GM23248 (cell line): ENCODE data around the gene FRRS1L. TPM values are rescaled to one million over a fixed set of nuclear protein-coding genes. Genes with fewer than 3 reads are reported as not detected.
A peak's percentile ranks its signal among the peaks of the same experiment; 100 is the strongest.

Experiments used
- DNase-seq: peaks from one replicate; pipeline ENCODE4 v3.0.0-alpha.2; 2015
- H2AFZ ChIP-seq: fragments of 200-600 bp; sonication (generic); 2 replicates; pipeline ENCODE4 v1.6.1; 2016; ENCODE audit warnings: antibody characterized with exemption
- H3F3A ChIP-seq: fragments of 200-600 bp; sonication (generic); 2 replicates; pipeline ENCODE4 v1.6.1; 2016; ENCODE audit warnings: mild to moderate bottlenecking, antibody characterized with exemption, mixed run types; ENCODE audit not compliant: insufficient read depth
- H3K27ac ChIP-seq: fragments of 200-600 bp; sonication (generic); 2 replicates; pipeline ENCODE4 v1.5.1; 2016; ENCODE audit warnings: mild to moderate bottlenecking
- H3K27me3 ChIP-seq: fragments of 200-600 bp; sonication (generic); replicated peaks from 2 replicates; pipeline ENCODE4 v1.6.1; 2016; ENCODE audit warnings: mild to moderate bottlenecking; ENCODE audit not compliant: insufficient read depth
- H3K36me3 ChIP-seq: fragments of 200-600 bp; sonication (generic); 2 replicates; pipeline ENCODE4 v1.6.1; 2016; ENCODE audit warnings: low read depth, mild to moderate bottlenecking
- H3K4me1 ChIP-seq: fragments of 200-600 bp; sonication (generic); 2 replicates; pipeline ENCODE4 v1.6.1; 2016; ENCODE audit warnings: mild to moderate bottlenecking; ENCODE audit not compliant: insufficient read depth
- H3K4me2 ChIP-seq: fragments of 200-600 bp; sonication (generic); one replicate; pipeline ENCODE4 v1.6.1; 2016; ENCODE audit warnings: mild to moderate bottlenecking; ENCODE audit not compliant: unreplicated experiment
- H3K4me3 ChIP-seq: fragments of 200-600 bp; sonication (generic); 2 replicates; pipeline ENCODE4 v1.5.1; 2016; ENCODE audit warnings: mild to moderate bottlenecking
- H3K79me2 ChIP-seq: fragments of 200-600 bp; sonication (generic); 2 replicates; pipeline ENCODE4 v1.6.1; 2016; ENCODE audit warnings: mild to moderate bottlenecking; ENCODE audit not compliant: insufficient read depth
- H3K9ac ChIP-seq: fragments of 200-600 bp; sonication (generic); 2 replicates; pipeline ENCODE4 v1.6.1; 2016; ENCODE audit warnings: mild to moderate bottlenecking
- H3K9me2 ChIP-seq: fragments of 200-600 bp; sonication (generic); 2 replicates; pipeline ENCODE4 v1.6.1; 2016; ENCODE audit warnings: mixed run types, mild to moderate bottlenecking, moderate library complexity; ENCODE audit not compliant: insufficient read depth
- H3K9me3 ChIP-seq: fragments of 200-600 bp; sonication (generic); one replicate; pipeline ENCODE4 v1.6.1; 2017; ENCODE audit warnings: low read depth
- H4K20me1 ChIP-seq: fragments of 200-600 bp; sonication (generic); 2 replicates; pipeline ENCODE4 v1.6.0; 2016; ENCODE audit not compliant: insufficient read depth
- EZH2 ChIP-seq: fragments of 200-600 bp; sonication (generic); IDR thresholded peaks from 2 replicates; pipeline ENCODE4 v1.6.1; 2018; ENCODE audit warnings: antibody characterized with exemption, mild to moderate bottlenecking; ENCODE audit not compliant: insufficient read depth, poor library complexity, severe bottlenecking
- EZH2phosphoT487 ChIP-seq: fragments of 200-600 bp; sonication (generic); IDR thresholded peaks from 2 replicates; pipeline ENCODE4 v1.6.1; 2018; ENCODE audit warnings: antibody characterized with exemption, moderate library complexity, mild to moderate bottlenecking, low read depth; ENCODE audit not compliant: insufficient read depth
- WGBS, 2 experiments: methylation state at CpG; one replicate each; pipeline ENCODE4 v1.1.6; 2015 to 2017; ENCODE audit warnings: low lambda C conversion rate in 2 of 2, low coverage in 1 of 2; ENCODE audit errors: missing lambda C conversion rate in 2 of 2; 5-methylcytosine and 5-hydroxymethylcytosine counted together
- in situ Hi-C: fragments of 300-500 bp; cut with MboI; formaldehyde crosslinking; loops from 2 replicates; pipeline ENCODE4 v1.15.0; 2020
- polyA plus RNA-seq: library from polyadenylated mRNA; unstranded; fragments of >200 nt; fragmentation: Nextera tagmentation; extraction: Ambion mirVana; gene quantifications from 2 replicates; pipeline ENCODE4 v1.2.1, GENCODE V29; 2016
- total RNA-seq: library from RNA; depleted of rRNA; stranded (reverse); fragments of >200 nt; shearing (Covaris generic); gene quantifications from 2 replicates; pipeline ENCODE4 v1.2.3, GENCODE V29; 2014

Gene FRRS1L
- total and polyA plus RNA-seq, 2 experiments from 2014 or later = not detected

DNA sequence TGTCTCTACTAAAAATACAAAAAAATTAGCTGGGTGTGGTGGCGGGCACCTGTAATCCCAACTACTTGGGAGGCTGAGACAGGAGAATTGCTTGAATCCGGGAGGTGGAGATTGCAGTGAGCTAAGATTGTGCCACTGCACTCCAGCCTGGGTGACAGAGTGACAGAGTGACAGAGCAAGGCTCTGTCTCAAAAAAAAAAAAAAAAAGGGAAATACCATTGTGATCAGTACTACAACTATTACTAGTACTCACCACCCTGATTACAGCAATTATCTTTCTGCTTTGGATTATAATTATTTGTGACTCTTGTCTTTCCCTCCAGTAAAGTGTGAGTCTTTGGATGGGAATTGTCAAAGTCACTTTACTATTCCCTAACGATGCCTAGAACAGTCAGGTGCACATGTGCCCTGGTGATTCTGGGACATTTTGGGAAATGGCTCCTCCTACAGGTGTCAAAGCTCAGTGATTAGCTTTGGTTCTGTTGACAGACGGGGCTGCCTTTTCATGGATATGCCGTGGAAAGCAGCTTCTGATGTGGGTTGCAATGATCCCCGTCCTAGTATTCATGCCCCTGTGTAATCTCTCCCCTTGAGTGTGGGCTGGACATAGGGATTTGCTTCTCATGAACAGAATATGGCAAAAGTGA lies 31.8 kb upstream of the FRRS1L start:
- no peak for DNase-seq
- Histone ChIP-seq H2AFZ (no peak overlapping the region), H3K79me2 (no peaks in the 10 kb centered on the region), H3K4me1 (no peaks in the 10 kb centered on the region), H3K4me3 (no peak overlapping the region), H3K9me2 (no peaks in the 10 kb centered on the region), H3K27ac (no peak overlapping the region), H4K20me1 (no peaks in the 10 kb centered on the region), H3K9me3 (no peaks in the 10 kb centered on the region), H3K9ac (no peak overlapping the region), H3K27me3 (peaks cover 25% of the 10 kb centered on the region), H3K36me3 (no peaks in the 10 kb centered on the region), H3K4me2 (no peak overlapping the region), H3F3A (no peaks in the 10 kb centered on the region)
- TF ChIP-seq EZH2 (no peak), EZH2phosphoT487 (no peak)
- in situ Hi-C loops = no loop called here
- 57 to 64% methylated on average over 6 of the region's 6 CpGs for WGBS, 2 experiments

DNA sequence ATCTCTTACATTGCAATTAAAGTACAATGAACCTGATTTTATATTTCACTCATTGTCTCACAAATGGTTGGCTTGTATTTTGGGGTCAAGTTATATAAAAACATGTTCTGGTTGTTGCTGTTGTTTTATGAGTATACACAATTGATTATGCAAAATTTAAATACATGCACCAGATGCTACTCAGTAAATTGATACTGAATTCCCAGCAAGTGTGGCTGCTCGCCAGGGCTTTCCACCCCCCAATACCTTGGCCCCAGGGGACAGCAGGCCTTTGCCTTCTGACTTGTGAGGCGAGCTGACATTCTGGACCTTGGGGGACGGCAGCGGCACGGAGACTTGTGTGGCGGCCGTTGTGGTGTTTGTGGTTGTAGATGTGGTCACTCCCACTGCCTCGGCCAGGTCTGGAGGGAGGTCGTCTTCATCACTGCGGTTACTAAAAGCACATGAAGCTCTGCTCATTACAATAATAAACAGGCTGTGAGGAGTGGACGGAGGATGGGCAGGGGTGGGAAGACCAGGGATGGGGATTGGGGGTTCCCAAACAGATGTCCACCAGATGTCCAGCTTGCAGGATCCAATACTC lies 27.0 kb upstream of the FRRS1L start:
- H3K9me3 ChIP-seq = no peaks in the 10 kb centered on the region
- no peak overlapping the region for H3K27ac ChIP-seq
- no peak overlapping the region for H2AFZ ChIP-seq
- no peaks in the 10 kb centered on the region; the same call in 1 of the 2 replicates for H3K4me1 ChIP-seq
- DNase-seq = no peak
- H3F3A ChIP-seq = no peaks in the 10 kb centered on the region
- H3K9me2 ChIP-seq = no peaks in the 10 kb centered on the region
- no peak overlapping the region for H3K9ac ChIP-seq
- H3K79me2 ChIP-seq = no peaks in the 10 kb centered on the region
- no peaks in the 10 kb centered on the region for H4K20me1 ChIP-seq
- in situ Hi-C loops = no loop called here
- no peak overlapping the region for H3K4me2 ChIP-seq
- no peak overlapping the region for H3K4me3 ChIP-seq
- WGBS, 2 experiments = 32 to 35% methylated on average over 11 of the region's 11 CpGs
- peaks cover 9% of the 10 kb centered on the region; the same call in 1 of the 2 replicates for H3K27me3 ChIP-seq
- H3K36me3 ChIP-seq = no peaks in the 10 kb centered on the region
- TF ChIP-seq EZH2 (no peak), EZH2phosphoT487 (no peak)

DNA sequence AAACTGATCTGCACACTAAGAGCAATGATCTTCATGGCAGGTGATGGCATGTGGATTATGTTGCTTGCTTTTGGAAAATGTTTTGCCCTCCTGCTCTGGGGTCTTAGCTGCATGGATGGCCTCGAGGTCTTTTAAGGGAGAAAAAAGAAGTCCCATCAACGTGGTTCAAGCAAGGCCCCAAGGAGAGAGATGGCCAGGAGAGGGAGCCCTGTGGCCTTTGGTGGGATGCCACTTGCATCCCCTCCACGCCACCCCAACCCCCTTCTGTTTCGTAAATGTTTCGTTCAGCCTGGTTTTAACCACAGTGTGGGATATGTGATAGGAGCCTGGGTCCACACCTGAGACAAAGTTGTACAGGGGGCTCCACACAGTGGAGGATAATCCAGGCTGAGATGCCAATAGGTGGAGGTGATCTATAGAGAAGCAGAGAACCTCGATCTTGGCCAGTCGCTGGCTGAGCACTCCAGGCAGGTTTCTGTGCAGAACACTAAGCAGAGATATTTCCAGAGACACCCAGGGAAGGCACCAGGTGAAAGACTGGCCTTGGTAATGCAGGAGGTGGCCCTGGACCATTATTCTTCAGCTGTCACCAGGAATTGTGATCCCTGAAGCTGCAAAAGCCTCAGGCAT lies 25.8 kb upstream of the FRRS1L start:
- no peak overlapping the region for H2AFZ ChIP-seq
- no peaks in the 10 kb centered on the region for H3K27me3 ChIP-seq
- no peaks in the 10 kb centered on the region for H3F3A ChIP-seq
- no peak overlapping the region for H3K9ac ChIP-seq
- H3K27ac ChIP-seq = no peak overlapping the region
- H3K4me3 ChIP-seq = no peak overlapping the region
- TF ChIP-seq EZH2 = no peak
- no peak for TF ChIP-seq EZH2phosphoT487
- no peaks in the 10 kb centered on the region; the same call in 1 of the 2 replicates for H3K4me1 ChIP-seq
- WGBS, 2 experiments = 77 to 78% methylated on average over 7 of the region's 7 CpGs
- no peaks in the 10 kb centered on the region for H3K79me2 ChIP-seq
- no peaks in the 10 kb centered on the region for H4K20me1 ChIP-seq
- DNase-seq = peak; percentile 34
- no peak overlapping the region for H3K4me2 ChIP-seq
- no peaks in the 10 kb centered on the region for H3K9me3 ChIP-seq
- H3K9me2 ChIP-seq = no peaks in the 10 kb centered on the region
- H3K36me3 ChIP-seq = no peaks in the 10 kb centered on the region
- in situ Hi-C loops = no loop called here

DNA sequence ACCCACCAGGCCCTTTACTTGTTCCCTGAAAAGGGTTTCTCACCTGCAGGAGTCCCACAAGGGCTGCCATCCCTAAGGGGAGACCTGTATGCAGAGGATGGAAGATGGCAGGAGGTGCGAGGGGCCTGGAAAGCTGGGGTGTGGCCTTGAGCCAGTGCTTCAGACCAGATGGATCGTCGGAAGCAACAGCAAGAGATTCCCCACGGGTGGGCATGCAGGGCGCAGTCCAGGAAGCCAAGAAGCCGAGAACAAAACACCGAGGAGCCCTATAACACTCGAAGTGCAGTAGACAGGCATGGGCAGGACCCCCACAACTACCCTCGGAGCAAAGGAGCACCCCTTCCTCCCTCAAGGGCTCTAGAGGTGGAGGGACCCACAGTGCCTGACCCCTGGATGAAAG lies 24.7 kb upstream of the FRRS1L start:
- no peaks in the 10 kb centered on the region; the same call in 1 of the 2 replicates for H3K4me1 ChIP-seq
- H3K4me2 ChIP-seq = no peak overlapping the region
- H3K27ac ChIP-seq = no peak overlapping the region
- H4K20me1 ChIP-seq = no peaks in the 10 kb centered on the region
- H2AFZ ChIP-seq = no peak overlapping the region
- no peak for DNase-seq
- H3K9me3 ChIP-seq = no peaks in the 10 kb centered on the region
- no peaks in the 10 kb centered on the region for H3K27me3 ChIP-seq
- no peak overlapping the region for H3K9ac ChIP-seq
- no peaks in the 10 kb centered on the region for H3F3A ChIP-seq
- in situ Hi-C loops = no loop called here
- no peak overlapping the region for H3K4me3 ChIP-seq
- H3K9me2 ChIP-seq = no peaks in the 10 kb centered on the region
- WGBS, 2 experiments = 72 to 79% methylated on average over 8 to 9 of the region's 9 CpGs
- no peaks in the 10 kb centered on the region for H3K79me2 ChIP-seq
- no peak for TF ChIP-seq EZH2phosphoT487
- no peak for TF ChIP-seq EZH2
- no peaks in the 10 kb centered on the region for H3K36me3 ChIP-seq
